ENCODE measurements around the gene LHX1. TPM values are rescaled to one million over a fixed set of nuclear protein-coding genes. Genes with fewer than 3 reads are reported as not detected.
A peak's percentile ranks its signal among the peaks of the same experiment; 100 is the strongest.

Gene LHX1
- polyA plus RNA-seq (2012; rRNA removed), result not detected in 2 replicates
- polyA plus RNA-seq (2012; cell fraction: cytosol; rRNA removed), result not detected in 2 replicates
- not detected in 2 replicates for polyA plus RNA-seq (2012; cell fraction: nucleus; rRNA removed)

- peak within 1 kb of the TSS; percentile 57 for H3K4me2 ChIP-seq
- H3K9ac ChIP-seq, result no peak within 1 kb of the TSS
- H3K36me3 ChIP-seq (replicated peaks in 1 of 2; ENCODE audit: control insufficient read depth in 1 of 2, insufficient read depth in 2 of 2, low read length in 1 of 2), result no peaks in the 10 kb centered on the region
- peaks cover 98% of the 10 kb centered on the region for H3K27me3 ChIP-seq (ENCODE audit: insufficient read depth)
- TF ChIP-seq JUND (IDR thresholded peaks at IDR 0.05) (no peak), ELF1 (IDR thresholded peaks at IDR 0.05) (no peak), USF2 (IDR thresholded peaks at IDR 0.05; ENCODE audit: borderline replicate concordance, low read depth, low read length) (no peak), GATA2 (CRISPR knock-in tag; IDR thresholded peaks at IDR 0.05) (no peak), IRF3 (IDR thresholded peaks at IDR 0.05; ENCODE audit: low read depth, low read length) (no peak), MAX (IDR thresholded peaks at IDR 0.05; ENCODE audit: low read depth) (no peak), FOSL2 (IDR thresholded peaks at IDR 0.05; ENCODE audit: borderline replicate concordance, low read depth) (no peak), NFIC (IDR thresholded peaks at IDR 0.05; ENCODE audit: borderline replicate concordance) (no peak), RFX5 (IDR thresholded peaks at IDR 0.05; ENCODE audit: low read length) (no peak)
- WGBS (ENCODE audit: low lambda C conversion rate), result 26% methylated on average over 62 of the region's 75 CpGs
- H3K9me3 ChIP-seq, result no peaks in the 10 kb centered on the region
- H2AFZ ChIP-seq (ENCODE audit: low read depth), result no peak within 1 kb of the TSS; the same call in 1 of the 2 replicates
- POLR2A ChIA-PET, result no interaction called here
- peaks cover 7% of the 10 kb centered on the region for H3F3A ChIP-seq (replicated peaks; ENCODE audit: insufficient read depth)
- H3K4me3 ChIP-seq (ENCODE audit: low read depth in 2 of 2, low read length in 1 of 2), result peak within 1 kb of the TSS; percentile 19 to 29; a peak in 3 of 4 replicates
- no peak within 1 kb of the TSS for H3K27ac ChIP-seq (ENCODE audit: low read depth in 2 of 2, low read length in 1 of 2)
- peaks cover 0 to 29% of the 10 kb centered on the region in 2 experiments; a peak in 2 of 4 replicates for H3K4me1 ChIP-seq (ENCODE audit: control insufficient read depth in 1 of 2, insufficient read depth in 2 of 2, low read depth in 1 of 2, low read length in 1 of 2)
- H3K9me2 ChIP-seq, result no peaks in the 10 kb centered on the region
- H4K20me1 ChIP-seq (ENCODE audit: insufficient read depth), result peaks cover 29% of the 10 kb centered on the region
- CTCF ChIA-PET, result interaction anchor here (0.7 to 4.1 kb wide), 7 partner anchors 14 to 336 kb away, joined by 3 to 27 read pairs (median 4); partner anchors contain the start of gene MRM1
- no peaks in the 10 kb centered on the region for H3K79me2 ChIP-seq (ENCODE audit: insufficient read depth)
- peak; percentile 65 for DNase-seq
Observed at GRCh38 chr17:36937001-36937958, at the start of gene LHX1. LHX1 (plus strand) TSS chr17:36937475; CDS start chr17:36938198, 723 bp downstream.

GRCh38 chr17:36888236-36888951 lies 48.9 kb upstream of the LHX1 start:
- no peaks in the 10 kb centered on the region for H3K36me3 ChIP-seq (replicated peaks in 1 of 2; ENCODE audit: control insufficient read depth in 1 of 2, insufficient read depth in 2 of 2, low read length in 1 of 2)
- H3K9me2 ChIP-seq, result no peaks in the 10 kb centered on the region
- H3K4me2 ChIP-seq, result no peak overlapping the region
- no peaks in the 10 kb centered on the region for H3K9me3 ChIP-seq
- no peaks in the 10 kb centered on the region for H3F3A ChIP-seq (replicated peaks; ENCODE audit: insufficient read depth)
- H3K27me3 ChIP-seq (ENCODE audit: insufficient read depth), result no peaks in the 10 kb centered on the region; the same call in none of the 2 replicates
- no peak for DNase-seq
- ChIA-PET CTCF (no interaction called here), POLR2A (no interaction called here)
- H3K4me3 ChIP-seq (ENCODE audit: low read depth in 2 of 2, low read length in 1 of 2), result no peak overlapping the region
- 65% methylated on average over 8 of the region's 8 CpGs for WGBS (ENCODE audit: low lambda C conversion rate)
- H3K27ac ChIP-seq (ENCODE audit: low read depth in 2 of 2, low read length in 1 of 2), result no peak overlapping the region
- H3K4me1 ChIP-seq (ENCODE audit: control insufficient read depth in 1 of 2, insufficient read depth in 2 of 2, low read depth in 1 of 2, low read length in 1 of 2), result peaks cover 0 to 18% of the 10 kb centered on the region in 2 experiments; a peak in 2 of 4 replicates
- no peak overlapping the region for H3K9ac ChIP-seq
- no peak overlapping the region for H2AFZ ChIP-seq (ENCODE audit: low read depth)
- H4K20me1 ChIP-seq (ENCODE audit: insufficient read depth), result no peaks in the 10 kb centered on the region
- H3K79me2 ChIP-seq (ENCODE audit: insufficient read depth), result no peaks in the 10 kb centered on the region
- no peak for TF ChIP-seq POLR2AphosphoS5 (IDR thresholded peaks at IDR 0.05; ENCODE audit: low read depth, low read length)
- no peak for TF ChIP-seq RAD21 (IDR thresholded peaks at IDR 0.05; ENCODE audit: low read length)
- TF ChIP-seq USF1 (IDR thresholded peaks at IDR 0.05; ENCODE audit: borderline replicate concordance, low read depth), result no peak
- TF ChIP-seq SIN3A (IDR thresholded peaks at IDR 0.05; ENCODE audit: borderline replicate concordance, low read depth, low read length), result no peak
- no peak for TF ChIP-seq REST (IDR thresholded peaks at IDR 0.05; ENCODE audit: low read depth, low read length)
- TF ChIP-seq CHD2 (IDR thresholded peaks at IDR 0.05; ENCODE audit: low read length, partially characterized antibody), result no peak
- TF ChIP-seq TEAD4 (IDR thresholded peaks at IDR 0.05; ENCODE audit: borderline replicate concordance, insufficient read depth), result no peak
- TF ChIP-seq TAF1 (IDR thresholded peaks at IDR 0.05; ENCODE audit: borderline replicate concordance, low read depth, low read length), result no peak
- no peak for TF ChIP-seq JUND (IDR thresholded peaks at IDR 0.05)
- no peak for TF ChIP-seq MAX (IDR thresholded peaks at IDR 0.05; ENCODE audit: low read depth)
- TF ChIP-seq ELF1 (IDR thresholded peaks at IDR 0.05), result no peak
